MM.1S (cell line): ENCODE measurements around the gene CLEC4C.
"Not testable (repeated sequence)": the region's sequence is repeated elsewhere in the genome, so short reads cannot be mapped to it uniquely, and the experiment has no call there.

Experiments
- DNase-seq: peaks from one replicate; pipeline ENCODE4 v3.0.0-alpha.2; 2015
- H2AFZ ChIP-seq: fragments of 300-600 bp; sonication (generic); 2 replicates; pipeline ENCODE4 v1.6.0; 2016; ENCODE audit warnings: antibody characterized with exemption, low read length
- H3F3A ChIP-seq: fragments of 300-600 bp; sonication (generic); 2 replicates; pipeline ENCODE4 v1.6.1; 2016; ENCODE audit warnings: mild to moderate bottlenecking, antibody characterized with exemption, low read length, moderate library complexity, mixed read lengths; ENCODE audit not compliant: insufficient read depth
- H3K27ac ChIP-seq: fragments of 300-600 bp; sonication (generic); 2 replicates; pipeline ENCODE4 v1.5.1; 2016; ENCODE audit warnings: mild to moderate bottlenecking, low read length
- H3K27me3 ChIP-seq: fragments of 300-600 bp; sonication (generic); replicated peaks from 2 replicates; pipeline ENCODE4 v1.6.0; 2016; ENCODE audit warnings: low read length; ENCODE audit not compliant: insufficient read depth
- H3K36me3 ChIP-seq: fragments of 300-600 bp; sonication (generic); replicated peaks from 2 replicates; pipeline ENCODE4 v1.6.1; 2016; ENCODE audit warnings: mild to moderate bottlenecking, low read length, mixed read lengths; ENCODE audit not compliant: insufficient read depth
- H3K4me1 ChIP-seq: fragments of 300-600 bp; sonication (generic); 2 replicates; pipeline ENCODE4 v1.6.1; 2016; ENCODE audit warnings: low read length, mixed read lengths
- H3K4me2 ChIP-seq: fragments of 300-600 bp; sonication (generic); 2 replicates; pipeline ENCODE4 v1.6.0; 2016; ENCODE audit warnings: low read depth, low read length
- H3K4me3 ChIP-seq: fragments of 300-600 bp; sonication (generic); 2 replicates; pipeline ENCODE4 v1.5.1; 2016; ENCODE audit warnings: low read length, mixed read lengths
- H3K79me2 ChIP-seq: fragments of 300-600 bp; sonication (generic); 2 replicates; pipeline ENCODE4 v1.6.1; 2016; ENCODE audit warnings: mixed run types, low read length, mixed read lengths
- H3K9ac ChIP-seq: fragments of 300-600 bp; sonication (generic); 2 replicates; pipeline ENCODE4 v1.6.1; 2016; ENCODE audit warnings: low read length, mixed read lengths
- H3K9me2 ChIP-seq: fragments of 300-600 bp; sonication (generic); replicated peaks from 2 replicates; pipeline ENCODE4 v1.6.1; 2016; ENCODE audit warnings: mild to moderate bottlenecking, low read length, mixed read lengths; ENCODE audit not compliant: insufficient read depth
- H3K9me3 ChIP-seq: fragments of 300-600 bp; sonication (generic); replicated peaks from 2 replicates; pipeline ENCODE4 v1.6.1; 2016; ENCODE audit warnings: mild to moderate bottlenecking, low read length, mixed read lengths; ENCODE audit not compliant: insufficient read depth
- H4K20me1 ChIP-seq: fragments of 300-600 bp; sonication (generic); 2 replicates; pipeline ENCODE4 v1.6.1; 2016; ENCODE audit warnings: mild to moderate bottlenecking, low read length, moderate library complexity, mixed read lengths; ENCODE audit not compliant: insufficient read depth
- CTCF ChIP-seq: fragments of 300-600 bp; sonication (generic); IDR thresholded peaks from 2 replicates; pipeline ENCODE4 v1.5.1; 2016; ENCODE audit warnings: antibody characterized with exemption, low read length, mixed read lengths
- EZH2 ChIP-seq: fragments of 300-600 bp; sonication (generic); optimal IDR thresholded peaks from 2 replicates; pipeline ENCODE3; 2017; ENCODE audit warnings: low read depth, mild to moderate bottlenecking, antibody characterized with exemption, low read length, mixed read lengths
- EZH2phosphoT487 ChIP-seq: fragments of 300-600 bp; sonication (generic); IDR thresholded peaks from 2 replicates; pipeline ENCODE4 v1.6.1; 2018; ENCODE audit warnings: antibody characterized with exemption, low read length

Gene CLEC4C

DNA sequence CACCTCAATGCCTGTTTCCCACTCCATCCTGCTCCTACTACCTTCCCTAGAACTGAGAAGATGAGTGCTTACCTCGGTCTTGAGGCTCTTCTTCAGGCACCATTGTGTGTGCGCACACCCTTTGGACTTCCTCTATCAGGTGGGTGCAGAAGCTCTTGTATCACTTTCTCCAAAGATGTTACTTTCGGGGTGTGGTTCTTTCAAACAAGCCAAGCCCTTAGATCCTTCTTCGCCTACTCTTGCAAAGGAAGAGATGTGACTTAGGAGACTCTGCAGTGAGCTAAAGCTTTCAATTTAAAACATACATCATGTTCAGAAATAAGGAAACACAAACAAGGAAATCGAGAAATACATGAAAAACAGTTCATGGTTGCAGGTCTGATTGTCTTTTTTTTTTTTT is at the start of gene CLEC4C:
Gene CLEC4C, minus strand, starts transcription at position 130 of the 400 bp plus-strand sequence. Its CDS starts 27 bp downstream, at position 103.
- no peak within 1 kb of the TSS for H2AFZ ChIP-seq
- no peak within 1 kb of the TSS for H3K27ac ChIP-seq
- H3K9me3 ChIP-seq: no peaks in the 10 kb centered on the region
- H3K79me2 ChIP-seq: no peaks in the 10 kb centered on the region
- no peaks in the 10 kb centered on the region for H3F3A ChIP-seq
- no peaks in the 10 kb centered on the region for H3K36me3 ChIP-seq
- H4K20me1 ChIP-seq: no peaks in the 10 kb centered on the region
- no peaks in the 10 kb centered on the region for H3K4me1 ChIP-seq
- no peak for DNase-seq
- H3K4me2 ChIP-seq: no peak within 1 kb of the TSS
- no peak for TF ChIP-seq CTCF
- TF ChIP-seq EZH2phosphoT487: no peak
- no peak for TF ChIP-seq EZH2
- H3K27me3 ChIP-seq: no peaks in the 10 kb centered on the region
- no peaks in the 10 kb centered on the region for H3K9me2 ChIP-seq
- no peak within 1 kb of the TSS for H3K9ac ChIP-seq
- no peak within 1 kb of the TSS for H3K4me3 ChIP-seq

DNA sequence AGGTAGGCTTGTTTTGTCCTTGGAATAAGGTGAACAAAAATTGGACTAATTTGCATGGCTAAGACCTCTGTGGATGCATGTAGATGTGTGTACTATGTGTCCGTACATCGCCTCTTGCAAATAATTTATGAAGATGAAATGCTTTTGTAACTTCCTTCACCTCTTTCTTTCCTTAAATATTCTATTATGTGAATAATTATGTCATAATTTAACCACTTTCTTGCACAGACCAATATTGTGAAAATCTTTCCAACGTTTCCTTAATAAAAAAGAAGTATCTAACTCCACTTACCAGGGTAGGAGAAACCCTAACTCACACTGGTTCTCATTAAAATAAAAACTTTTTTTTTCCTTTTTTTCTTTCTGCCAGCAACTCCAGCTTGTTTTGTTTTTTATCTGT is 46.0 kb upstream of the CLEC4C start:
- TF ChIP-seq EZH2phosphoT487 (no peak), CTCF (no peak), EZH2 (no peak)
- Histone ChIP-seq H3K27ac (no peak overlapping the region), H3K9me2 (no peaks in the 10 kb centered on the region), H3K4me3 (no peak overlapping the region), H3K4me1 (no peaks in the 10 kb centered on the region), H3K79me2 (no peaks in the 10 kb centered on the region), H4K20me1 (no peaks in the 10 kb centered on the region), H3K9me3 (no peaks in the 10 kb centered on the region), H2AFZ (no peak overlapping the region), H3K9ac (no peak overlapping the region), H3K4me2 (no peak overlapping the region), H3F3A (no peaks in the 10 kb centered on the region), H3K27me3 (no peaks in the 10 kb centered on the region), H3K36me3 (no peaks in the 10 kb centered on the region)
- DNase-seq: no peak

DNA sequence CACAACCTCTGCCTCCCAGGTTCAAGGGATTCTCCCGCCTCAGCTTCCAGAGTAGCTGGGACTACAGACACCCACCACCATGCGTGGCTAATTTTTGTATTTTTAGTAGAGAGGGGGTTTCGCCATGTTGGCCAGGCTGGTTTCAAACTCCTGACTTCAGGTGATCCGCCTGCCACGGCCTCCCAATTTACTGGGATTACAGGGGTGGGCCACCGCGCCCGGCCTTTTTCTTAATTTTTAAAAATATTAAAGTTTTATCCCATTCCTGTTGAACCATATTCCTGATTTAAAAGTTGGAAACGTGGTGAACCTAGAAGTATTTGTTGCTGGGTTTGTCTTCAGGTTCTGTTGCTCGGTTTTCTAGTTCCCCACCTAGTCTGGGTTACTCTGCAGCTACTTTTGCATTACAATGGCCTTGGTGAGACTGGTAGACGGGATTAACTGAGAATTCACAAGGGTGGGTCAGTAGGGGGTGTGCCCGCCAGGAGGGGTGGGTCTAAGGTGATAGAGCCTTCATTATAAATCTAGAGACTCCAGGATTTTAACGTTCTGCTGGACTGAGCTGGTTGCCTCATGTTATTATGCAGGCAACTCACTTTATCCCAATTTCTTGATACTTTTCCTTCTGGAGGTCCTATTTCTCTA is 41.8 kb upstream of the CLEC4C start, which contains the start of gene NANOG:
Gene NANOG, plus strand, starts transcription at position 519 of the 645 bp plus-strand sequence. CDS start 213 bp downstream, outside the sequence.
- H3K27me3 ChIP-seq, H3K4me2 ChIP-seq, H3F3A ChIP-seq, H3K27ac ChIP-seq, H3K9ac ChIP-seq, H3K4me3 ChIP-seq, H2AFZ ChIP-seq, H3K4me1 ChIP-seq, H3K79me2 ChIP-seq, DNase-seq, H4K20me1 ChIP-seq, H3K36me3 ChIP-seq, H3K9me3 ChIP-seq, H3K9me2 ChIP-seq: not testable (repeated sequence)

GRCh38 chr12:7788294-7788660 is 41.1 kb upstream of the CLEC4C start:
- Histone ChIP-seq H3K9me2 (no peaks in the 10 kb centered on the region), H4K20me1 (no peaks in the 10 kb centered on the region), H3K4me2 (no peak overlapping the region), H3K4me1 (no peaks in the 10 kb centered on the region), H3K4me3 (no peak overlapping the region), H3K27ac (no peak overlapping the region), H3K79me2 (no peaks in the 10 kb centered on the region), H3F3A (no peaks in the 10 kb centered on the region), H2AFZ (no peak overlapping the region), H3K27me3 (no peaks in the 10 kb centered on the region), H3K9ac (no peak overlapping the region), H3K36me3 (no peaks in the 10 kb centered on the region), H3K9me3 (no peaks in the 10 kb centered on the region)
- no peak for DNase-seq
- TF ChIP-seq EZH2phosphoT487 (no peak), EZH2 (no peak), CTCF (no peak)
